Bone marrow (tissue), 2 donors: ENCODE measurements around the gene EML6.
"Not testable (repeated sequence)": the region's sequence is repeated elsewhere in the genome, so short reads cannot be mapped to it uniquely, and the experiment has no call there.

ENCODE experiments used
- DNase-seq, 2 donors: peaks; one replicate each; lab custom pipeline; 2025; lab: John Stamatoyannopoulos, UW

EML6 gene

DNA sequence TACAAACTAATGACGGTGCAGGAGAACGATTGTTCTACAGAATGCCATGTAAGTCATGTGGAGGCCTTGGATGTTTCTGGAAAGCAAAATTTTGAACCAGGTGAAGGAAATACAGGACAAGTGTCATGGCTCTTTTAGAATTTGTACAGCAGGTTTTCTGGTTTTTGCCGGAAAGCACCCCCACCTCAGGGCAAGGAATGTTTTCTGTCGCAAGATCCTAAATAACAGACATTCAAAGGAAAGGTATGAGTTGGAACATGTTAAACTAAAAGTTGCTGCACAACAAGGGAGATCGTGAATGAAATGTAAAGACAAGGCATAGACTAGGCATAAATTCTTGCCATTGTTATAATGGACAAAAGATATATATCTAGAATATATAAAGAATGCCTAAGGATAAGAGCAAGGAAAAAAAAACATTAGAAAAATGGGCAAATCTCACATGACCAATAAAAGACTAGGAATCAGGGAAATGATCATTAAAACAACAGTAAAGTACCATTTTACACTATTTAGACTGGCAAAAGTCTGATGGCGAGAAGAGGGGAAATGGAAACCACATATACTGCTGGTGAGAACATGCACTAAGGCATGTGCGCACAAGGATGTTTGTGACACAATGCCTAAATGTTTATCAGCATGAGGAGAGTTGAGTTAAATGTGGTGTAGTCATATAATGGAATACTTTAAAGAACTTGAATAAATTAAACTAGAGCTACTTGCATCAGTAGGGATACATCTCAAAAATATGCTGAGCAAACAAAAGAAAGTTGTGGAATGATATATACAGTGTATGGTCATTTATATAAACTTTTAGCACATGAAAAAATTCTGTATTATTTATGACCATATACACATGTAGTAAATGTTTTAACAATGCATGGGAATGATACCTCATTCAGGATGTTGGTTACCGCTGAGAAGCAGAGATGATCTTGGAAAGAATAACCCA, 127.0 kb downstream of the EML6 start:
- DNase-seq = no peak

DNA sequence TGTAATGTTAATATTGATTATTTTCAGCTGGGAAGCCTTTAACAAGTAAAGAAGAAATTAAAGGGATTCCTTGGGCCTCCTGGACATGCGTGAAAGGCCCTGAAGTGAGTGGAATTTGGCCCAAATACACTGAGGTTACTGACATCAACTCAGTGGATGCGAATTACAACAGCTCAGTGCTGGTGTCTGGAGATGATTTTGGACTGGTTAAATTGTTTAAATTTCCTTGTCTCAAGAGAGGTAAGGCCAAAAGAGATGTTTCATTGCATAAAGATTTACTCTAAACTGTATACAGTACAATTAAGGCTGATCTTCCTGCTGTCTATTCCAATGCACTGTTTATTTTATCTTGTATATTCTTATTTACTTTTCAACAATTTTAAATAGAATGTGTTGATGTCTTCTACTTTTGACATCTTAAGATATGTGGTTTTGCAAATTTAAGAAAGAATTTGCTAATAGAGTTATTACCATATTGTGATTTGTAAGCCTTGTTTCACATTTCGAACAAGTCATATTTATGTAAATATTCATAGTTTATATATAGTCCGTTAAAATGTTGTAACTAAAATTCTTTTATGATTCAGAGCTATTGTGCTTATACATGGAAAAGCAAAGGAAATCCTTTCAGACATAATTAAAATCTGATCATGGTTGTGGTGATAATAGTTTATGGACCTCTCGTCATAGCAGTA, 130.3 kb downstream of the EML6 start:
- DNase-seq = no peak

DNA sequence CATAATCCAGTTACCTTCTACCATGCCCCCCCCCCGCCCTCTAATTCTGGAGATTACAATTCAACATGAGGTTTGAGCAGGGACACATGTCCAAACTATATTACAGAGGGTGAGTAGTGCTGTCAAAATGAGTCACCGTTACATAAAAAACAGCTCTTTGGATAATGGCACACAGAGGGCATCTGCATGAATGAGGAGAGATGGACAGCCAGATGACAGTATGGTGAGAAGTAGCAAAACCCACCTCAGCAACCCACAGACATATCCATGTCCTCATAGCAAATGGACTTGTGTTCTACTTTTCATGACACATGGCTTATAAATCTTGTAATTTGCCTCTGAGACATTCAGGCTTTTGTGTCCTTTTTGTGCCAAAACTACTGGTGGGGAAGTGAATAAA, 132.0 kb downstream of the EML6 start:
- DNase-seq = no peak

DNA sequence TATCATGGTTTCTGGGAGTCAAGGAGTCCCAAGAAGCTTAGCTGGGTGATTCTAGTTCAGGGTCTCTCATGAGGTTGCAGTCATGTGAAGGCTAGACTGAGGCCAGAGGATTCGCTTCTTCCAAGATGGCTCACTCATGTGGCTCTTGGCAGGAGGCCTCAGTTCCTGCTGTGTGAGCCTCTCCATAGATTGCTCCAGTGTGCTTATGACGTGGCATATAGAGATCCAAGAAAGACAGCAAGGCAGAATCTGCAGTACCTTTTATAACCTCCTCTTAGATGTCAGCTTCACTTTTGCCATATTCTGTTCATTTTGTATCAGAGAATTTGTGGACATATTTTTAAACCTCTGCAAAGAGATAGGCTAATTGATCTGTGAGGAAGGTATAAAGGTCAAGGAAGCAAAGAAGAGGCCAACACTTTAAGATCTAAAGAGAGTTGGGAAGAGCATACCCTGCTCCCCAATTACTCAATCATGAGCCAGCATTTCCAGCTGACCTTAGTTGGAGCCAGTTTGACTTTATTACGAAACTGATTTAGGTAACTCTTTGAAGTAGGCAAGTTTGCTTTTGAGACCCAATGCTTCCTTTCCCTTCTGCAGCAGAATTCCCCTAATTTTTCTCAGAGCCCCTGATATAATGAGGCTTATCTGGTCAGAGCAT, 134.7 kb downstream of the EML6 start:
- no peak for DNase-seq

DNA sequence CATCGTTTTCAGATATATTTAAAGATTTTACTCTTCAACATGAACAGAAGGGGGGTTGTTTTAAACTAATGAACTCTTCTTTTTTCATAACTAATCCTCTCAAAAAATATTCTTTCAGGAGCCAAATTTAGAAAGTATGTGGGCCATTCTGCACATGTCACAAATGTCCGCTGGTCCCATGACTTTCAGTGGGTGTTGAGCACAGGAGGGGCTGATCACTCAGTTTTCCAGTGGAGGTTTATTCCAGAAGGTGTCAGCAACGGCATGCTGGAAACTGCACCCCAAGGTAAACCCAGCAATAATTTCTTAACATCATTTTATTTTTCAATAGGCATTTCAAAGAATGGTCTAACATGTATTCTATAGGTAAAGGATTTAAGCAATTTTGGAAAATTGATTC, 136.0 kb downstream of the EML6 start:
- DNase-seq = no peak

DNA sequence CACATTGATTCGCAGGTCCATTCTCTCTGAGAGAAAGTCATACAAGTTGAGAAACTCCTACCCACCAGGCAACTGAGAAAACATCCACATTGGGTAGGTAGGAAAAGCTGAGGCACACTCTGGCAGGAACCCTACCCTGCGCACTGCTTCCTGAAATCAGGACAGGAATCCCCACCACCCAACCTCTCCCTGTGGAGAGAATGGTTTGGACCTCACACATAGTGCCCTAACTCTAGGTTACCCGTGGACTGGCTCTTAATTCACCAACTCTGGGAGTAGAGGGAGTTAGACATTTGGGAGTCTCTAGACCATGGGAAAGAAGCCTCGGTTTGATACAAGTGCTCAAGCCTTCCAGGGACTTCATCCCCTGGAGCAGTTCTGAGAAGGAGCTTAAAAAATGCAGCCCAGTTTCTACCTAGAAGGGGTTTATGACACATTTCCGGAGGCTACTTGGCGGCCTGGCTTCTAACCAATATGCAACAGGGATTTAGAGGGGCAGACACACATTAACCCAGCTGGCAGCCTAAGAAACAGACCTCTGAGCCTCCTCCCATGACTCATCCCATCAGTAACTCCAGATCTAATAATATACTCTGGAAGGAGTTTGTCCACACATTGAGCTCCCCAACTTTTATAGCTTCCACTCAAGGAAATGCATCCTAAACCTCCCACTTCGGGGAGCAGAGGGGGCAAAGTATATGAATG, 136.7 kb downstream of the EML6 start:
- no peak for DNase-seq

DNA sequence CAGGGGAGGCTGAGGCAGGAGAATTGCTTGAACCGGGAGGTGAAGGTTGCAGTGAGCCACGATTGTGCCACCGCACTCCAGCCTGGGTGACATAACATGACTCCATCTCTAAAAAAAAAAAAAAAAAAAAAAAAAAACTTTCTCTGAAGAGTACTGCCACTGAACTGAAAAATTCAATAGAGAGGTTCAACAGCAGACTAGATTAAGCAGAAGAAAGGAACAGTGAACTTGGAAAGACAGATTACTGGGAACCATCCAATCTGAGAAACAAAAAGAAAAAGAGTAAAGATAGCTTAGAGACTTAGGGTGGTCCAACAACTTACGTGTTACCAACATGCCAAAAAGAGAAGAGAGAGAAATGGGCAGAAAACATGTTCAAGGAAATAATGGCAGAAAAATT, 138.8 kb downstream of the EML6 start:
- DNase-seq = no peak

DNA sequence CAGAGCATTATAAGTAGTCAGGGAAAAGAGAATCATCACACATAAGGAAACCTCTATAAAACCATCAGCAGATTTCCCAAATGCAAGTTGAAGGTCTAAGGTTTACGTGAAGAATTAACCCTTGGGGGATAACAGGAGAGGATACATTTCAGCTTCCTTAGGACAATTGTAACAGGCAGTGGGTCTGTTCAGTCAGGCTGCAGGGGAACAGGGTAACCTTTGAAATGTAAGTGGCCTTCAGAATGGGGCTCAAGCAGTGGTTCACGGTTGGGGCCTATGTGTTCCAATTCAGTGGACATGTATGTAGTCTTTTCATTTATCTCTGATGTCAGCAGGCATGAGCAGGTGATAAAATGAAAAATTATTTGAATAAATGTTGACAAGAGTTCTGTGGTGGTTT, 139.3 kb downstream of the EML6 start:
- no peak for DNase-seq

DNA sequence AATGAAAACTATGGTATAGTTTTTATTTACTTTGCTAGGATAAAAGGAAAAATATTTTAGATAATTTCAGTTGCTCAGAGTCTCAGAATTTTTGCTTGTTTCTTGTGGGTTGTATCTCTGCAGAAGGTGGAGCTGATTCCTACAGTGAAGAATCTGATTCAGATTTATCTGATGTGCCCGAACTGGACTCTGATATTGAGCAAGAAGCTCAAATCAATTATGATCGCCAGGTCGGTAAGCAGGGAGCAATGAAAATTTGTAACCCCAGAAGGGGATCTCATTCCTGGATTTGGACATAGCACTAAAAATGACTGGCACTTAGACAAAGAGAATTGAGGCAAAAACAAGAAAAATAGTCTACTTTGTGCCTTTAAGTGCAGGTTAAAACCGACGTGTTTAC, 140.2 kb downstream of the EML6 start:
- no peak for DNase-seq

DNA sequence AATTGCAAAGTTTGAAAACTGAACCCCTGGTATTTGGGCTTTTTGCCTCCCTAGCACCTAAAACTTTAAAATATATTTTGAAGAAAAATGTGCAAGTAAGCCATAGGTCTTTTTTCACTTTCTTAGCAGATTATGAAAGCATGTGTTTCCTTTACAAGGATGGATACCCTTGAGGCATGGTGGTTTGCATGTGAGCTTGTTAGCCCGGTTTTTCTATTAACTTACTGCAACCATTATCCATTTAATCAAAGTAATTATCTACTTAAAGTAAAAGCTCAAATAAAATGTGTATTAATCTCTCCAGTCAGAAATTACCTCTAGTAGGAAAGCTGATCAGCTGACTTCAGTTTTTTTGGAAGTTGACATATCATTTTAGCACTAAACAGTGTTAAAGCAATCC, 140.6 kb downstream of the EML6 start:
- no peak for DNase-seq

DNA sequence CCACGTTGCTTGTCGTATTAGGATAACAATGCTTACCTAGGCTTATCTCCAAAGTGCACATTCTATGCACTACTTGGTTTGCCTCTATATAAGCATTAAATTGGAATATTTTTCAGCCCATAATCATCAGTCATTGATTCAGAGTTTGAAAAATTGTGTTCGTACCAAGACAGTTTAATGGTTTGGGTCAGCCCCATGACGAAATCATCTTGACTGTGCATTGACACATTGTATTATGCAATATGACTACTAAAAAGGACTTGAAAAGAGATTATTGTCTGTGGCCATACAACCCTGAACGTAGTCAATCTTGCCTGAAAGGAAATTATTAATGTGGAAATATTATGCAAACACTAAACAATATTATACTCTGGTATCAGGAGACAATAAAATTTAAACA, 141.3 kb downstream of the EML6 start:
- no peak for DNase-seq

DNA sequence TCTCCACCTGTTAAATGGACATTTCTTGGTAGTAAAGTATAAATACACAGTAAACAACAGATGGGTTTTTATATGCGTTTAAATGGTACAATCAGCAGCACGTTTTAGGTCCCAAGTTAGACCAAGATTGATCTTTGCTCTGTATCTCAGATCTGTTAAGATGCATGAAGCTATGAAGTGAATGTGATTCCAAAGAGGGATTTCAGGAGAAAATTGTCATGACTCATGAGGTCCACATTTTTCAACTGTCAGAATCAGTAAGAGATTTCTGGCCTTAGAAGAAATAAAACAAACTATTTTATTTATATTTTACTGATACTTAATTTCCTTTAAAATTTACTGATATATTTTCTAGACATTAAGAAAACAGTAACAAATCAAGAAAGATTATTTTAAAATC, 142.7 kb downstream of the EML6 start:
- no peak for DNase-seq

DNA sequence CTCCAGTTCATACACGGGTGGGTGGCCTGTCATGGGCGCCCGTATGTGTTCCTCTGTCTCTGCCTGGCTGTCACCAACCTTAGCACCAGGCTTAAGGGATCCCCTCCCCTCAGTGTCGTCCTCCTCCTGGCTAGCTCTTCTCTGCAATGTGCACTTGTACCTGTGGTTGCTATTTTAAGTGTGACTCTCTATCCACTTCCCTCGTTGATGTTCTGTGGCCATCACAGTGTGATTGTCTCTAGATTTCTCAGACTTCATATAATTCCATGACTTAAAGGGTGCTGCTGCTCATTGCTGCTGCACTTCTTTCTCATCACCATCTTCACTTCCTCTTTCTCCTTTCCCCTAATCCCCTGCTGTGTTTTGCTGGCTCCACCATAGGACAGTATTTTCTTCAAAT, 143.4 kb downstream of the EML6 start:
- DNase-seq = no peak

DNA sequence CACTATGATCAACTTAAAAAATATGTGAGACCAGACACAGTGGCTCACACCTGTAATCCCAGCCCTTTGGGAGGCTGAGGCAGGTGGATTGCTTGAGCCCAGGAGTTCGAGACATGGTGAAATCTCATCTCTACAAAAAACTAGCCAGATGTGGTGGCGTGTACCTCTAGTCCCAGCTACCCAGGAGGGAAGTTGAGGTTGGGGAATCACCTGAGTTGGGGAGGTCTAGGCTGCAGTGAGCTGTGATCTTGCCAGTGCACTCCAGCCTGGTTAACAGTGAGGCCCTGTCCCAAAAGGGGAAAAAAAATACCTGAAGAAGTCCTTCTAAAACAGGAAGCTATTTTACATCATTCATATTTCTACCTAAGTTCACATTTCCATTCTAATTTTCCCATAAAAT, 144.0 kb downstream of the EML6 start:
- no peak for DNase-seq

DNA sequence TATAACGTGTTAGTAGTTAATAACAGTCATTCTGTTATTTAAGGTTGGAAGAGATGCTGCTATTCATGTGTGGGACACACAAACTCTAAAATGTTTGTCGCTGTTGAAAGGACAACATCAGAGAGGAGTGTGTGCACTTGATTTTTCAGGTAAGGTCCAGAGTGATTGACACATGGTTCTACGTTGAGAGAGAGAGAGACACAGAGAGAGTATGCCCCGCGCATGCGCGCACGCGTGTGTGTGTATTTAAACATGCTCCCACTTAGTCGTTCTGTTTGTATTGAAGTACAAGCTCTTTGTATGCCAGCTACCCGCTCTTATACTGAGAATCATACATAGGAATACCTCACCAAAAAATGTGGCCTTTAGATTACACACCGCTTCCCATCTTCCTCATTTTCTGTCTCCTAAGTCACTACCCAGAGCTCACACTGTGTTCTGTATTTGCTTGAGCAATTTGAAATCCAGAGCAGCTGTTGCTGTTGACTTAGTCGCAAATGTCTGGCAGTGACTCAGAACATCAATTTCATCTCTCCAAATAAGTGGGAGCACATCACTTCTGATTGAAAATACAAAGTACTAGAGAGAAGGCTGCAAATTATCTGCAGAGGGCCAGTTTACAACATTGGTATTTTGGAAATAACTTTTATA, 148.1 kb downstream of the EML6 start:
- DNase-seq = no peak

DNA sequence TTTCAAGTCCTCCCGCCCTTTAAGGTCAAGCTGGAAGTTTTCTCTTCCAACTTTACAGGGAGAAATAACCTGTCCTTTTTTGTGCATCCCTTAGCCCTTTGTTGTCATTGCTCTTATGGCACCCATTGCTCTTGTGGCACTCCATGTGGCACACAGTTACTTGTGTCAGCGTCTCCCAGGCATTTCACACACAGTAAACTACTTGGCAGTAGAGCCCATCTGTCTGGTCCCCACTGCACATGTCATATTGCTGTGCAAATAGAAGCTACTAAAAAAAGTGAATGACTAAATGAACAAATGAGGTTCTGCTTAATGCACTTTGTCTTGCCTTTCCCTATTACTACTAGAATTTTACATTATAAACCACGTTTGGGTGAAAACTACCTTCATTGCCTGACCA, 149.3 kb downstream of the EML6 start:
- DNase-seq = no peak

DNA sequence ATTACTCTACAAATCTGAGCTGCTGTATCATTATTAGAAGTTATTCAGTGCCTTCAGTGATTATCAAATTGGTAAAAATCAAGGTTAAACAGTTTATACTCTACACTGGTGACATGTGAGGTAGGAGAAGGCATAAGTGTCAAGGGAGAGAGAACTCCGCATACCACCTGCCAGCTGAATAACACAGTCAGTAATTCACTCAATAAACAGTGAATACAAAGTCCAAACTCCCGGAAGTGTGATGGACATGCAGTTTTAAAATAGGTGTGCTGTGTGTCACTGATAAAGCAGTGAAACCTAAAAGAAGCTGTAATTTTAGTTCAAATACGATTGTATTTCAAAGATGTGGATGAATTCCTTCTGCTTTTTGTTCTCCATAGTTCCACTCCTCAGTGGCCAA, 149.8 kb downstream of the EML6 start:
- DNase-seq = not testable (repeated sequence)

DNA sequence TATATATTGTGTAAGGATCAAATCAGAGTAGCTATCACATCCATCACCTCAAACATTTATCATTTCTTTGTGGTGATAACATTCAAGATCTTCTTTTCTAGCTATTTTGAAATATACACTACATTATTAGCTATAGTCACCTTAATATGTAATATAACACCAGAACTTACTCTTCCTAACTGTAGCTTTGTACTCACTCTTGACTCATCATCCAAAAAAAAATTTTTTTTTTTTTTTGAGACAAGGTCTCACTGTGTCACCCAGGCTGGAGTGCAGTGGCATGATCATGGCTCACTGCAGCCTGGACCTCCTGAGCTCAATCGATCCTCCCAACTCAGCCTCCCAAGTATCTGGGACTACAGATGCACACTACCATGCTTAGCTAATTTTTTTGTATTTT, 153.3 kb downstream of the EML6 start:
- DNase-seq = no peak

DNA sequence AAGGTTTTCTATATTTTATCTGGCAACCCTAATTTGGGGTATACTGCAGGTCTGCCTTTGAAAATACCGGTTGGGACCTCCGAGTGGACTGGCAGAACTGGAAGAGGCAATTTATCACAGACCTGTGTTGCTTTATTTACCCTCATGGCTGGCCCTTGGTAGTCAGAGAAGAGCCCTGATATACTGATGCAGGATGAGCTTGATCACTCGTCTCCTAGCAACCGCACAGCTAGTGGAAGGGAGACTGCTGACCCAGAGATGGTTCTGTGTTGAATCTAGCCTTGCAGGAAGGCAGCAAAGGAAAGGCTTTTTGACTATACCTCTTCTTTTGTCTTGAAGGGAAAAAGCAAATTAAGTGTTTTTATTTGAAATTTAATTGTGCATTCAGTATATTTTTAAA, 154.7 kb downstream of the EML6 start:
- DNase-seq = no peak

DNA sequence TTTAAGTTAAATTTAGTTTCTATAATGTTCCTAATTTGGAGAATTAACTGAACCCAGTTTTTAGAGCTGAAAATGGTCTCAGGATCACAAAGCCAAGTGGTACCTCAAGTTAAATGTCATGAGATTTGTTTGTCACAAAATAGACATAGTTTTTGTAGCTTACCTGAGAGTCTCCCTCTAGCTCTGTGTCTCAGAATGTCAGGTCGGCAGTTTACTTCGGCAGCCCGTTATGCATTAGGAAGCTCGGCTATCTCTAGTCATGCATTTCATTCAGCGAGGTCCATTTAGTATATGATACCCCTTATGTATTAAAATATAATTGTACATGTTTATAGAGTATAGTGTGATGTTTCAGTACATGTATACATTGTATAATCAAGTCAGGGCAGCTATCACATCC, 155.6 kb downstream of the EML6 start:
- no peak for DNase-seq

DNA sequence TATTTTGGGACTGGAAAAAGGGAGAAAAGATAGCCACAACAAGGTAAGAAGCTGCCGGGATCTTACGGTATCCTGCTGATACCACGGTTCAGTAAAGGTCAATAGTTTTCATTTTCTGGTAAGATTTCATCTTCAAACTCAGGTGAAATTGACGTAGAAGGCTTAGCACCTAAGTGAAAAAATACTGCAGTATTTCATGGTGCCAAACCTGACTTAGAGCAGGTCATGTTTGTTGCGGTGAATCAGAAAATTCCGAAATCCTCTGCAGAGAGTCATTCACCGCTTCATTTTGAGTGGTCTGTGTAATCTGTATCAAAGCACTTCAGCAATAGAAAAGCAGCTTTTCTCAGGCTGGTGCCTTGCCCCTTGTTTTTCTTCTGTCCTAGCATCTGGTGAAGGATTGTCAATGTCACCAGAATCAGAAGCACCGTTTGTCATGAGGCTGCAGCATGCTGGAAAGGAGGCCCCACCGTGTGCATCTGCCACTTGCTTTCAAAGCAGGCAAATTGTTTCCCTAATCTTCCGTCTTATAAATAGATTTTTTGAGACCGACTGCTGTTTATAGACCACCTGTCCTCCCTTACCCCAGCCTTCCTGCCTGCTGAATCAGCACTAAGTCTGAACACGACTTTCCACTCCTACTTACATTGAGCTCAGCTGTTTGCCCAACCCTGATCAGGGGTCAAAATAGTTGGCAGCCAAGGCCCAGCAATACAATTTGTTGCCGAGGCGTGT, 156.3 kb downstream of the EML6 start:
- no peak for DNase-seq
